NT2/D1 (cell line): ENCODE results near the gene LHCGR.

Experiments used
- SUZ12 ChIP-seq: IDR thresholded peaks from 2 replicates; pipeline ENCODE4 v1.6.1; 2011; ENCODE audit not compliant: insufficient read length, insufficient read depth; ENCODE audit errors: extremely low read depth
- YY1 ChIP-seq: IDR thresholded peaks from 2 replicates; pipeline ENCODE4 v1.6.1; 2011; ENCODE audit not compliant: insufficient read length, insufficient read depth
- ZNF274 ChIP-seq: IDR thresholded peaks from 2 replicates; pipeline ENCODE4 v1.6.1; 2011; ENCODE audit warnings: mild to moderate bottlenecking, low read depth, low read length

GRCh38 chr2:48747319-48747718 lies 8.2 kb downstream of the LHCGR start:
- TF ChIP-seq ZNF274, result no peak
- TF ChIP-seq YY1, result no peak
- TF ChIP-seq SUZ12, result no peak
